B cell (primary cell): ENCODE data around the gene NANOS3. TPM values are rescaled to one million over a fixed set of nuclear protein-coding genes. Genes with fewer than 3 reads are reported as not detected.

Experiments used
- ATAC-seq: fragments of 200-7000 bp; cut with Tn5 transposase; one replicate; pipeline ENCODE4 v1.10.0; 2021; ENCODE audit warnings: low read depth, mild to moderate bottlenecking, moderate number of reproducible peaks, moderate library complexity
- CTCF ChIA-PET: fragments of 350-600 bp; sonication (Branson Sonifier 250); formaldehyde crosslinking; loops from one replicate; lab custom pipeline; 2021; ENCODE audit warnings: antibody characterized with exemption, inconsistent platforms; lab: Charles Lee
- POLR2A ChIA-PET: fragments of 350-600 bp; sonication (Branson Sonifier 250); formaldehyde crosslinking; loops from one replicate; lab custom pipeline; 2021; ENCODE audit warnings: antibody characterized with exemption; lab: Charles Lee
- DNase-seq: peaks from one replicate; pipeline ENCODE4 v3.0.0; 2013
- H2AFZ ChIP-seq: 2 replicates; pipeline ENCODE4 v1.6.1; 2012; ENCODE audit warnings: mild to moderate bottlenecking, low read depth, low read length; ENCODE audit not compliant: insufficient read depth, poor library complexity, severe bottlenecking
- H3K27ac ChIP-seq, 2 donors: 1 replicate in 1 of 2; 2 replicates in 1 of 2; pipeline ENCODE4 v1.5.1; 2012 to 2013; ENCODE audit warnings: low read length in 2 of 2, mild to moderate bottlenecking in 2 of 2, moderate library complexity in 1 of 2
- H3K27me3 ChIP-seq, 4 experiments: fragments of 200-600 bp in 1 of 4; sonication (generic) in 1 of 4; replicated peaks in 1 of 4; 1 replicate in 2 of 4; 2 replicates in 2 of 4; pipeline versions ENCODE4 v1.6.1 to v1.7.0; 2013 to 2016; ENCODE audit warnings: low read length in 3 of 4, mild to moderate bottlenecking in 2 of 4, mixed read lengths in 1 of 4, moderate library complexity in 1 of 4; ENCODE audit not compliant: insufficient read depth in 4 of 4, control insufficient read depth in 3 of 4; ENCODE audit errors: control extremely low read depth in 1 of 4
- H3K36me3 ChIP-seq, 2 experiments: replicated peaks in 1 of 2; 1 replicate in 1 of 2; 2 replicates in 1 of 2; pipeline versions ENCODE4 v1.6.1 to v1.7.1; 2013; ENCODE audit warnings: low read length in 1 of 2; ENCODE audit not compliant: insufficient read depth in 2 of 2, control insufficient read depth in 1 of 2; ENCODE audit errors: control extremely low read depth in 1 of 2, extremely low read depth in 1 of 2
- H3K4me1 ChIP-seq, 2 donors: fragments of 200-600 bp in 1 of 2; sonication (generic) in 1 of 2; 1 replicate in 1 of 2; 2 replicates in 1 of 2; pipeline versions ENCODE4 v1.5.1 to v1.6.1; 2013 to 2017; ENCODE audit warnings: low read length in 2 of 2; ENCODE audit not compliant: control insufficient read depth in 2 of 2, insufficient read depth in 2 of 2
- H3K4me2 ChIP-seq: replicated peaks from 2 replicates; pipeline ENCODE3; 2012; ENCODE audit warnings: mild to moderate bottlenecking, low read depth, low read length; ENCODE audit not compliant: poor library complexity, severe bottlenecking
- H3K4me3 ChIP-seq, 5 experiments: fragments of 200-600 bp in 1 of 5; sonication (generic) in 1 of 5; 1 replicate in 3 of 5; 2 replicates in 2 of 5; pipeline versions ENCODE4 v1.5.1 to v1.7.0; 2011 to 2016; ENCODE audit warnings: low read length in 4 of 5, mild to moderate bottlenecking in 4 of 5, low read depth in 2 of 5, control low read depth in 1 of 5, moderate library complexity in 1 of 5; ENCODE audit not compliant: insufficient read depth in 1 of 5; ENCODE audit errors: control extremely low read depth in 1 of 5, extremely low read depth in 1 of 5
- H3K79me2 ChIP-seq: fragments of 200-600 bp; sonication (generic); one replicate; pipeline ENCODE4 v1.6.0; 2016; ENCODE audit warnings: low read length; ENCODE audit not compliant: control insufficient read depth, insufficient read depth
- H3K9ac ChIP-seq: fragments of 200-600 bp; sonication (generic); 2 replicates; pipeline ENCODE4 v1.6.1; 2017; ENCODE audit warnings: mild to moderate bottlenecking, low read length, moderate library complexity
- H3K9me3 ChIP-seq, 3 donors: one replicate each; pipeline versions ENCODE4 v1.6.1 to v1.7.1; 2013; ENCODE audit warnings: low read length in 2 of 3; ENCODE audit not compliant: control insufficient read depth in 2 of 3, insufficient read depth in 1 of 3; ENCODE audit errors: control extremely low read depth in 1 of 3
- H4K20me1 ChIP-seq: 2 replicates; pipeline ENCODE4 v1.6.0; 2012; ENCODE audit warnings: mild to moderate bottlenecking, low read length; ENCODE audit not compliant: insufficient read depth, control insufficient read depth, poor library complexity, severe bottlenecking
- H3K27ac Mint-ChIP-seq: one replicate; pipeline ENCODE4 v1.8.0; 2021; ENCODE audit warnings: mixed read lengths
- H3K27me3 Mint-ChIP-seq: one replicate; pipeline ENCODE4 v1.8.0; 2021; ENCODE audit warnings: mixed read lengths
- H3K4me1 Mint-ChIP-seq: one replicate; pipeline ENCODE4 v1.8.0; 2021; ENCODE audit warnings: mixed read lengths
- H3K4me3 Mint-ChIP-seq: one replicate; pipeline ENCODE4 v1.8.0; 2021; ENCODE audit warnings: mixed read lengths
- H3K9me3 Mint-ChIP-seq: one replicate; pipeline ENCODE4 v1.8.0; 2022; ENCODE audit warnings: mixed read lengths; ENCODE audit not compliant: insufficient read depth
- EZH2 ChIP-seq: IDR thresholded peaks from 2 replicates; pipeline ENCODE4 v1.6.1; 2012; ENCODE audit warnings: borderline replicate concordance, low read depth, mild to moderate bottlenecking, moderate library complexity, low read length; ENCODE audit not compliant: insufficient read depth, poor library complexity, severe bottlenecking
- WGBS: methylation state at CpG from one replicate; pipeline ENCODE4 v1.1.5; 2013; ENCODE audit warnings: missing lambda C conversion rate; ENCODE audit not compliant: insufficient coverage; 5-methylcytosine and 5-hydroxymethylcytosine counted together
- intact Hi-C: fragments of 100-400 bp; cut with micrococcal nuclease; formaldehyde crosslinking; loops from one replicate; pipeline ENCODE4 v1.10.0; 2022
- polyA plus RNA-seq: library from polyadenylated mRNA; depleted of rRNA; stranded (reverse); fragments of >200 nt; gene quantifications from 2 replicates; pipeline ENCODE4 v1.2.3, GENCODE V29; 2012
- total RNA-seq, 2 donors: library from RNA; stranded (reverse); fragments of 120-200 nt in 1 of 2; gene quantifications; 1 replicate in 1 of 2; 2 replicates in 1 of 2; pipeline versions ENCODE4 v1.2.3 to v1.2.4, GENCODE V29; 2013 to 2022
- TF ChIP-seq, protein P1 (sequence below): fragments of 200-600 bp; IDR thresholded peaks from one replicate; pipeline ENCODE4 v1.8.0; 2022; ENCODE audit warnings: antibody characterized with exemption, mild to moderate bottlenecking

Gene NANOS3
- total and polyA plus RNA-seq, 2 donors (not counting 1 experiment from before 2014, with no cell fraction given) = 0.49 TPM; not detected in 1

DNA sequence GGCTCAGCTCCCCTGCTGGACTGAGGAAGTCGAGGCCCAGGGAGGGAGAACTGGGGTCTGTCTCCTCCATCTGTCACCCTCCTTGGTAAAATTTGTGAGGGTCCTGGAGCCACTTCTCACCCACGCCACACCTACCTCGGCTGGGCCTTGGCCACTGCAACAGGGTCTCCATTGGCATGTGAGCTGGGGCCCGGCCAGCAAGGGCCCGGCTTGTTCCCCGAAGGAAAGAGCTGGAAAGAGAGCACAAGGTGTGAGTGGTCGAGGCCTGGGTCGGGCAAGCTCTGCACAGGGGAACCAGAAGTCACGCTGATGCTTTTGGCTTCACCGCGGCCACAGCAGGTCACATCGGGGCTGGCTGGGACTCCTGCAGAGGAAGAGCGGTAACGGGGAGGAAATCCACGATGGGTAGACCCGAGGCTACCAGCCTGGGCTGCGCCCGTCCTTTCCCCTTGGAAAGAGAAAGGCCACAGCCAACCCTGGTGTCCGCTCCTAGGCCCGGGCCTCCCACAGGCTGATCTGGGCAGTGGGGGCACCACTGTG lies 9.0 kb downstream of the NANOS3 start:
- H2AFZ ChIP-seq = no peak overlapping the region
- POLR2A ChIA-PET = no interaction called here

DNA sequence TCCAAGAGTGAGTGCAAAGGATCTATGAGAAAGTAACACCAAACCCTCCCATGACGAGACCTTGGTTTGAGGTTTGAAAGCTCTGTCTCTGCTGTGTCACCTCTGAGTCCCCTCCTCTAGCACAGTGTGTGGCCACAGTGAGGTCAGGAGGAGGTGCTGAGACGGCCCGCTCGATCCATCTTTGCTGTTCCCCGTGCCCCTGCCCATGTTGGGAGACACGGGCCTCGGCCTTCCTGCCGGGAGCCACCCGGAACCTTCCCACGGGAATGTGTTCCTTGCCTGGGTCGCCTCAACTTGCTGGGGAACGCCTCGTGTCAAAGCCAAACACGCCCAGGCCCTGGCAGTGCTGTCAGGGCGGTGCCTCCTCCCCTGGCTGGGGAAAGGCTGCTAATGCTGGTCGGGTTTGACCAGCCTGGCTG lies 10.1 kb downstream of the NANOS3 start:
- H3K4me2 ChIP-seq = no peak overlapping the region
- no peaks in the 10 kb centered on the region for H3K36me3 ChIP-seq
- H3K9ac ChIP-seq = no peak overlapping the region
- H3K4me1 ChIP-seq = peaks cover 7 to 10% of the 10 kb centered on the region in 2 donors
- TF ChIP-seq, protein P1, sequence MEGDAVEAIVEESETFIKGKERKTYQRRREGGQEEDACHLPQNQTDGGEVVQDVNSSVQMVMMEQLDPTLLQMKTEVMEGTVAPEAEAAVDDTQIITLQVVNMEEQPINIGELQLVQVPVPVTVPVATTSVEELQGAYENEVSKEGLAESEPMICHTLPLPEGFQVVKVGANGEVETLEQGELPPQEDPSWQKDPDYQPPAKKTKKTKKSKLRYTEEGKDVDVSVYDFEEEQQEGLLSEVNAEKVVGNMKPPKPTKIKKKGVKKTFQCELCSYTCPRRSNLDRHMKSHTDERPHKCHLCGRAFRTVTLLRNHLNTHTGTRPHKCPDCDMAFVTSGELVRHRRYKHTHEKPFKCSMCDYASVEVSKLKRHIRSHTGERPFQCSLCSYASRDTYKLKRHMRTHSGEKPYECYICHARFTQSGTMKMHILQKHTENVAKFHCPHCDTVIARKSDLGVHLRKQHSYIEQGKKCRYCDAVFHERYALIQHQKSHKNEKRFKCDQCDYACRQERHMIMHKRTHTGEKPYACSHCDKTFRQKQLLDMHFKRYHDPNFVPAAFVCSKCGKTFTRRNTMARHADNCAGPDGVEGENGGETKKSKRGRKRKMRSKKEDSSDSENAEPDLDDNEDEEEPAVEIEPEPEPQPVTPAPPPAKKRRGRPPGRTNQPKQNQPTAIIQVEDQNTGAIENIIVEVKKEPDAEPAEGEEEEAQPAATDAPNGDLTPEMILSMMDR = no peak
- no peak for TF ChIP-seq EZH2
- H3K4me3 ChIP-seq = no peak overlapping the region
- no peak overlapping the region for H3K27ac ChIP-seq
- H3K27ac Mint-ChIP-seq = no peak overlapping the region
- DNase-seq = no peak
- intact Hi-C loops = no loop called here
- no peaks in the 10 kb centered on the region for H4K20me1 ChIP-seq
- CTCF ChIA-PET = interaction anchor here (1.2 to 2.3 kb wide), 5 partner anchors 17 to 184 kb away, joined by 3 to 10 read pairs (median 5); no protein-coding TSS in a partner anchor
- POLR2A ChIA-PET = interaction anchor here (0.5 kb wide), 1 partner anchor 72 kb away, joined by 4 read pairs; no protein-coding TSS in a partner anchor
- no peak for ATAC-seq
- 89% methylated on average over 16 of the region's 16 CpGs for WGBS
- H3K9me3 ChIP-seq = no peaks in the 10 kb centered on the region
- no peaks in the 10 kb centered on the region for H3K27me3 Mint-ChIP-seq
- H3K9me3 Mint-ChIP-seq = no peaks in the 10 kb centered on the region
- peaks cover 3% of the 10 kb centered on the region for H3K4me1 Mint-ChIP-seq
- H3K79me2 ChIP-seq = no peaks in the 10 kb centered on the region
- H2AFZ ChIP-seq = no peak overlapping the region
- H3K27me3 ChIP-seq = peaks cover 0 to 9% (median 0%) of the 10 kb centered on the region in 4 experiments
- no peak overlapping the region for H3K4me3 Mint-ChIP-seq

More for the DNA sequence above, 9.0 kb downstream of the NANOS3 start:
- Mint-ChIP-seq H3K4me1 (peaks cover 15% of the 10 kb centered on the region), H3K9me3 (no peaks in the 10 kb centered on the region), H3K27ac (no peak overlapping the region), H3K4me3 (no peak overlapping the region), H3K27me3 (no peaks in the 10 kb centered on the region)
- CTCF ChIA-PET = interaction anchor here (0.7 to 2.3 kb wide), 7 partner anchors 24 to 188 kb away, joined by 3 to 10 read pairs (median 4); no protein-coding TSS in a partner anchor
- TF ChIP-seq, protein P1 = no peak
- TF ChIP-seq EZH2 = no peak
- H3K9me3 ChIP-seq = no peaks in the 10 kb centered on the region
- no peak for DNase-seq
- no peak overlapping the region for H3K4me3 ChIP-seq
- intact Hi-C loops = no loop called here
- whole genome bisulfite sequencing = 63% methylated on average over 17 of the region's 20 CpGs
- H3K4me2 ChIP-seq = no peak overlapping the region
- H4K20me1 ChIP-seq = no peaks in the 10 kb centered on the region
- H3K27me3 ChIP-seq = peaks cover 0 to 9% (median 0%) of the 10 kb centered on the region in 4 experiments
- ATAC-seq = no peak
- H3K36me3 ChIP-seq = no peaks in the 10 kb centered on the region
- H3K79me2 ChIP-seq = no peaks in the 10 kb centered on the region
- peaks cover 18 to 21% of the 10 kb centered on the region in 2 donors for H3K4me1 ChIP-seq
- no peak overlapping the region for H3K27ac ChIP-seq
- no peak overlapping the region for H3K9ac ChIP-seq
